ENCODE measurements around the gene PSMC3.

Gene PSMC3

DNA sequence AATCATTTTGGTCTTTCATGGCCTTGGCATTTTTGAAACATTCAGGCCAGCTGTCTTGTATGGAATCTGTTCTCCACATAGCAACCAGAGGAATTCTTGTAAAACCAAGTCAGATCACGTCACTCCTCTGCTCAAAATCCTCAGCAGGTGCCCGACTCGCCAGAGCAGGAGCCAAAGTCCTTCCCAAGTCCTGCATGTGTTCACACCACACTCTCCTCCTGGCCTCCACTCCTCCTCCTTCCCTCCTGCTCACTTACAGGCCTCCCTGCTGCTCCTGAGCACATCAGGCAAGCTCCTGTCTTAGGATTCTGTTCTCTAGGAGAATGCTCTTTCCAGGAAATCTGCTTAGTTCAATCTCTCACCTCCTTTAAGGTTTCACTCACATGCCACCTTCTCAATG is 6.9 kb upstream of the PSMC3 start:
- no peaks in the 10 kb centered on the region for H3K36me3 ChIP-seq (ENCODE audit: insufficient read depth, low read length)
- H3F3A ChIP-seq (ENCODE audit: insufficient read depth, low read length): no peaks in the 10 kb centered on the region
- TF ChIP-seq, protein P1, sequence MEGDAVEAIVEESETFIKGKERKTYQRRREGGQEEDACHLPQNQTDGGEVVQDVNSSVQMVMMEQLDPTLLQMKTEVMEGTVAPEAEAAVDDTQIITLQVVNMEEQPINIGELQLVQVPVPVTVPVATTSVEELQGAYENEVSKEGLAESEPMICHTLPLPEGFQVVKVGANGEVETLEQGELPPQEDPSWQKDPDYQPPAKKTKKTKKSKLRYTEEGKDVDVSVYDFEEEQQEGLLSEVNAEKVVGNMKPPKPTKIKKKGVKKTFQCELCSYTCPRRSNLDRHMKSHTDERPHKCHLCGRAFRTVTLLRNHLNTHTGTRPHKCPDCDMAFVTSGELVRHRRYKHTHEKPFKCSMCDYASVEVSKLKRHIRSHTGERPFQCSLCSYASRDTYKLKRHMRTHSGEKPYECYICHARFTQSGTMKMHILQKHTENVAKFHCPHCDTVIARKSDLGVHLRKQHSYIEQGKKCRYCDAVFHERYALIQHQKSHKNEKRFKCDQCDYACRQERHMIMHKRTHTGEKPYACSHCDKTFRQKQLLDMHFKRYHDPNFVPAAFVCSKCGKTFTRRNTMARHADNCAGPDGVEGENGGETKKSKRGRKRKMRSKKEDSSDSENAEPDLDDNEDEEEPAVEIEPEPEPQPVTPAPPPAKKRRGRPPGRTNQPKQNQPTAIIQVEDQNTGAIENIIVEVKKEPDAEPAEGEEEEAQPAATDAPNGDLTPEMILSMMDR (IDR thresholded peaks at IDR 0.05; ENCODE audit: low read length): no peak
- no peak for TF ChIP-seq EZH2 (IDR thresholded peaks at IDR 0.05; ENCODE audit: borderline replicate concordance, low read length)
- no peaks in the 10 kb centered on the region for H3K79me2 ChIP-seq (ENCODE audit: insufficient read depth, low read length)
- H3K4me3 ChIP-seq (ENCODE audit: low read depth, low read length, poor library complexity, severe bottlenecking): no peak overlapping the region
- no peak overlapping the region for H3K9ac ChIP-seq (ENCODE audit: low read length)
- no peaks in the 10 kb centered on the region for H3K9me3 ChIP-seq (ENCODE audit: low read length)
- no peak overlapping the region for H2AFZ ChIP-seq (ENCODE audit: low read length)
- no peak overlapping the region for H3K4me2 ChIP-seq (ENCODE audit: low read length)
- H4K20me1 ChIP-seq (ENCODE audit: insufficient read depth, low read length): no peaks in the 10 kb centered on the region
- no peaks in the 10 kb centered on the region for H3K9me2 ChIP-seq (ENCODE audit: low read depth, low read length)
- H3K4me1 ChIP-seq (ENCODE audit: insufficient read depth, low read length, severe bottlenecking): no peaks in the 10 kb centered on the region
- H3K27me3 ChIP-seq (ENCODE audit: insufficient read depth, low read length): no peaks in the 10 kb centered on the region
- H3K27ac ChIP-seq (ENCODE audit: low read depth, low read length, poor library complexity, severe bottlenecking): no peak overlapping the region

DNA sequence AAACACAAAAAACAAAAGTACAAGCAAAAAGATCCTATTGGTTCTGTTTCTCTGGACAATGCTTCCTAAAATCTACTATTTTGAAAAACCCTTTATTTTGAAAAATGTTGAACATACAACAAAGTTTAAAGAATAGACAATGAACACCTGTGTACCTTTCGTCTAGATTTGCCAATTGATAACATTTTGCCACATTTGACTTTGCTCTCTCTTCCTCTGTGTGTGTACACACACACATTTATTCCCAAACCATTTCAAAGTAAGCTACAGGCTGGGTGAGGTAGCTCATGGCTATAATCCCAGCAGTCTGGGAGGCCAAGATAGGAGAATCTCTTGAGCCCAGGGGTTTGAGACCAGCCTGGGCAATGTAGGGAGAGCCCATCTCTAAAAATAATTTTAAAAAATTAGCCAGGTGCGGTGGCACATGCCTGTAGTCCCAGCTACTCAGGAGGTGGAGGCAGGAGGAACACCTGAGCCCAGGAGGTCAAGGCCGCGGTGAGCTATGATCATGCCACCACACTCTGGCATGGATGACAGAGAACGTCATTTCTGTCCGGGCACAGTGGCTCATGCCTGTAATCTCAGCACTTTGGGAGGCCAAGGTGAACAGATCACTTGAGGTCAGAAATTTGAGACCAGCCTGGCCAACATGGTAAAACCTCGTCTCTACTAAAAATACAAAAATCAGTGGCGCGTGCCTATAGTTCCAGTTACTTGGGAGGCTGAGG is 5.3 kb upstream of the PSMC3 start:
- Histone ChIP-seq H3K9ac (ENCODE audit: low read length) (no peak overlapping the region), H3F3A (ENCODE audit: insufficient read depth, low read length) (no peaks in the 10 kb centered on the region), H3K27me3 (ENCODE audit: insufficient read depth, low read length) (no peaks in the 10 kb centered on the region), H3K4me2 (ENCODE audit: low read length) (no peak overlapping the region), H3K9me2 (ENCODE audit: low read depth, low read length) (no peaks in the 10 kb centered on the region), H3K27ac (ENCODE audit: low read depth, low read length, poor library complexity, severe bottlenecking) (no peak overlapping the region), H3K9me3 (ENCODE audit: low read length) (no peaks in the 10 kb centered on the region), H3K4me1 (ENCODE audit: insufficient read depth, low read length, severe bottlenecking) (peaks cover 10% of the 10 kb centered on the region), H4K20me1 (ENCODE audit: insufficient read depth, low read length) (no peaks in the 10 kb centered on the region), H2AFZ (ENCODE audit: low read length) (no peak overlapping the region), H3K4me3 (ENCODE audit: low read depth, low read length, poor library complexity, severe bottlenecking) (no peak overlapping the region), H3K79me2 (ENCODE audit: insufficient read depth, low read length) (no peaks in the 10 kb centered on the region), H3K36me3 (ENCODE audit: insufficient read depth, low read length) (no peaks in the 10 kb centered on the region)
- TF ChIP-seq, protein P1 (IDR thresholded peaks at IDR 0.05; ENCODE audit: low read length): no peak
- TF ChIP-seq EZH2 (IDR thresholded peaks at IDR 0.05; ENCODE audit: borderline replicate concordance, low read length): no peak

DNA sequence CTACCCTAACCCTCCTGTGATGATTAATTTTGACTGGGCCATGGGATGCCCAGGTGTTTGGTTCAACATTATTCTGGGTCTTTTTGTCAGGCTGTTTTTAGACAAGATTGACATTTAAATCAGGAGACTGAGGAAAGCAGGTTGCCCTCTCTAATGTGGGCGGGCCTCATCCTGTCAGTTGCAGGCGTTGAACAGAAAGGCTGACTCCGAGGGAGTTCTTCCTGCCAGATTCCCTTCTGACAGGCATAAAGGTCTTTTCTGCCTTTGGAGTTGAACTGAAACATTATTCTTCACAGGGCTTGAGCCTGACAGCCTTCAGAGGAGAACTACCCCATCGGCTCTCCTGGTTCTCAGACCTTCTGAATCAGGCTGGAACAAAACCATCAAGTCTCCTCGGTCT is 4.3 kb upstream of the PSMC3 start:
- Histone ChIP-seq H3K9ac (ENCODE audit: low read length) (no peak overlapping the region), H3K27me3 (ENCODE audit: insufficient read depth, low read length) (no peaks in the 10 kb centered on the region), H3K79me2 (ENCODE audit: insufficient read depth, low read length) (peaks cover 5% of the 10 kb centered on the region), H3K4me2 (ENCODE audit: low read length) (no peak overlapping the region), H2AFZ (ENCODE audit: low read length) (no peak overlapping the region), H3K27ac (ENCODE audit: low read depth, low read length, poor library complexity, severe bottlenecking) (no peak overlapping the region), H3K36me3 (ENCODE audit: insufficient read depth, low read length) (no peaks in the 10 kb centered on the region), H3F3A (ENCODE audit: insufficient read depth, low read length) (no peaks in the 10 kb centered on the region), H3K4me1 (ENCODE audit: insufficient read depth, low read length, severe bottlenecking) (peaks cover 10% of the 10 kb centered on the region), H3K4me3 (ENCODE audit: low read depth, low read length, poor library complexity, severe bottlenecking) (no peak overlapping the region), H4K20me1 (ENCODE audit: insufficient read depth, low read length) (no peaks in the 10 kb centered on the region), H3K9me3 (ENCODE audit: low read length) (no peaks in the 10 kb centered on the region), H3K9me2 (ENCODE audit: low read depth, low read length) (no peaks in the 10 kb centered on the region)
- no peak for TF ChIP-seq EZH2 (IDR thresholded peaks at IDR 0.05; ENCODE audit: borderline replicate concordance, low read length)
- TF ChIP-seq, protein P1 (IDR thresholded peaks at IDR 0.05; ENCODE audit: low read length): no peak
